HPDE6-E6E7 (cell line): Measurements from ENCODE around the gene DNAI4.
"Not testable (repeated sequence)": the region's sequence is repeated elsewhere in the genome, so short reads cannot be mapped to it uniquely, and the experiment has no call there.

Experiments
- DNase-seq: peaks from one replicate; pipeline ENCODE4 v3.0.0; 2011; ENCODE audit warnings: missing footprints; ENCODE audit errors: extremely low spot score

The DNAI4 gene

GRCh38 chr1:66929146-66929688 is 4.6 kb upstream of the DNAI4 start:
- no peak for DNase-seq

DNA sequence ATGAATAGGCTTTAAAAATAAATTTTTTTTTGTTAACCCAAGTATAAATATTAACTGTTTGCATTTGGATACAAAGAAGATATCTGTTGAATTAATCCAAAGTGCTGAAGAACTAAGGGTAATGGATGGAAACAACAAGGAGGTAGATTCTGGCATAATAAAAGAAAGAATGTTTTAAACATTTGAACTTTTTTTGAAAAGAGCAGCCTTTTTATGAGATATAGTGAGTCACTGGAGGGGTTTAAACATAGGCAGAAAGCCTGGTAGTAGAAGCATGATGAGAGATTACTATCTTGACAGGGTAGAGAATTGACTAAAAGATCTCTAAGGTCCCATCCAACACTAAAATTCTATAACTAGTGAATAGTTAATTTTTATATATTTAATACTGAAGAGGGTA is 2.9 kb upstream of the DNAI4 start:
- DNase-seq, result no peak

DNA sequence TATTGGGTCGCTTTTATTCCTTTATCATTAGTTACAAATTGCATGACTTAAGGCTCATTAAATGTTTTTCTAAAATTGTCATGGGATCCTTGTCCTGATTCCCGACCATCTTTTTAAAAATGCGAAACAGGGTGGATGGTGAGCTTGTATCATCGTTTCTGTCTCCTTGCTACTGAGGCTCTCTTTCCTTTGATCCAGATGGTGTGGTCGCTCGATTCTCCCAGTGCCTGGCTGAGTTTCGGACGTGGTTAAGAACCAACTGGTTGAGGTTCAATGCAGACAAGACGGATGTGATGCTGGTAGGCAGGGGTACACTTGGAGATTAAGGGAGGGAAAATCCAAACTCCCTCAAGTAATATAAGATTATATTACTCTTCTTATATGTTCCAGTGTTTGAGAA is 1.3 kb upstream of the DNAI4 start:
- DNase-seq, result no peak

GRCh38 chr1:66925558-66925910 is 878 bp upstream of the DNAI4 start:
- no peak for DNase-seq

DNA sequence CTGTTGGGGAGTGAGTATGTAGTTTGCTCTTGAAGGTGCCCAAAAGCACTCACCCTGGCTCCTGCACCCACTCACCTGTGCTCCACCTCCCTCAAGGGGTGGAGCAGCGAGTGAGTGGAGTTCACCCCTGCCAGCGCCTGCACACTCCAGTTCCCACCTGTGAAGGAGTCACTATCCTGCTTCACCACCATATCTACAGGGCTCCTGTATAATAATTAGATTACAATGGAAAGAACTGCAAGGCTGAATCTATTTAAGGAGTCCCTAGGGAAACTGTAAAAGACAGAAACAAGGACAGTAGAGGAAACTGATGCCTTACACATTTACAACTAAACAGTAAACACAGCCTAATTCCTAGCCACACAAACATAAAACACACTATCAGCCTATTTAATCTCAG is 4.1 kb downstream of the DNAI4 start:
- no peak for DNase-seq

DNA sequence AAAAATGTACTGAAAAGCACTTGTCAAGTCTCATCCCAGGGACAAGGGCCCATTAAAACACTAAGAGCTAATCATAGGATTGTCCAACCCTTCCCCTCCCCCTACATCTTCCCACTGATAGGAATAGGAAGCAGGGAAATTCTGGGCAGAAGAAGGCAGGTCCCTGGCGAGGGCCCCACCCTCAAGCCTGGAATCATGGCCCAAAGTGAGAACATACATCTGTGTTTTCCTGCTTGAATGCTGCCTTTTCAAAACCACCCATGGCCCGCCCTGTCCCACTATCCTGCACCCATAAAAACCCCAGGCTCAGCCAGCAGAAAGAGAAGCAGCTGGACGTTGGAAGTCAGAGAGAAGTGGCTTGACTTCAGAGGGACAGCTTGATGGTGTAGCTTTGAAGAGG is 4.8 kb downstream of the DNAI4 start:
- no peak for DNase-seq

DNA sequence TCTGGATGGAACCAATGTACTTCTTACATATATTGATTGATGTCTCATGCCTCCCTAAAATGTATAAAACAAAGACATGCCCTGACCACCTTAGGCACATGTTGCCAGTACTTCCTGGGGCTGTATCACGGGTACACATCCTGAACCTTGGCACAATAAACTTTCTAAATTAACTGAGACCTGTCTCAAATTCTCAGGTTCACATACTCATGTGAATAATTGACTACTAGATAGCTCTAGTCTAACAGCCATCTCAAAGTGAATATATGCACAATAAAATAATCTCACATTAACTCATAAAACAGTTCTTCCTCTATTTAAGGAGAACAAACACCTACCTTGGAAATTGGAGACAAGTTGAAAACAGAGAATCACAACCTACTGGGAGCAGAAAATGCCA is 5.6 kb downstream of the DNAI4 start:
- no peak for DNase-seq

GRCh38 chr1:66917476-66917875 is 7.2 kb downstream of the DNAI4 start:
- no peak for DNase-seq

GRCh38 chr1:66916320-66916719 is 8.3 kb downstream of the DNAI4 start:
- no peak for DNase-seq

DNA sequence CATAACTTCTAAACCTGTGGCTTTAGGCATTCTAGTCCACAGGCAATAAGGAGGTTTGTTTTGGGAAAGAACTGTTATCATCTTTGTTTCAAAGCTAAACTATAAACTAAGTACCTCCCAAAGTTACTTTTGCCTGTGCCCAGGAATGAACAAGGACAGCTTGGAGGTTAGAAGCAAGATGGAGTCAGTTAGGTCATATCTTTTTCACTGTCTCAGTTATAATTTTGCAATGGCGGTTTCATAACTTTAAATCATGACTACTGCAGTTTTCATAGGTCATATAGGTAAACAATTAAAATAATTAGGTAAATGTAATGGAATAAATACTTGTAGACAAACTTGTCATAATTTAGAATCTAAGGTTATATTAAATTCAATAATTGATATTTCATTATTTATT is 9.5 kb downstream of the DNAI4 start:
- not testable (repeated sequence) for DNase-seq

DNA sequence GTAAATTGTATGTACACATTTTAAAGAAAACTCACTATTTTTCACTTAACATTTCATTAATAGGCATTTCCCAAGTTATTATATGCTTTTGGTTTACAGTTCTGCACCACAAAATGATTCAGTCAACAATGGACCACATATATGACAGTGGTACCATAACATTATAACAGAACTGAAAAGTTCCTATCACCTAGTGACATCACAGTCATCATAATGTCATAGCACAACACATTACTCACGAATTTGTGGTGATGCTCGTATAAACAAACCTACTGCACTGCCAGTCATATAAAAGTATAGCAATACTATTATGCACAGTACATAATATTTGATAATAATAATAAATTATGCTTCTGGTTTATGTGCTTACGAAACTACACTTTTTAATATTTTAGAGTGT is 30.9 kb downstream of the DNAI4 start:
- DNase-seq, result no peak

DNA sequence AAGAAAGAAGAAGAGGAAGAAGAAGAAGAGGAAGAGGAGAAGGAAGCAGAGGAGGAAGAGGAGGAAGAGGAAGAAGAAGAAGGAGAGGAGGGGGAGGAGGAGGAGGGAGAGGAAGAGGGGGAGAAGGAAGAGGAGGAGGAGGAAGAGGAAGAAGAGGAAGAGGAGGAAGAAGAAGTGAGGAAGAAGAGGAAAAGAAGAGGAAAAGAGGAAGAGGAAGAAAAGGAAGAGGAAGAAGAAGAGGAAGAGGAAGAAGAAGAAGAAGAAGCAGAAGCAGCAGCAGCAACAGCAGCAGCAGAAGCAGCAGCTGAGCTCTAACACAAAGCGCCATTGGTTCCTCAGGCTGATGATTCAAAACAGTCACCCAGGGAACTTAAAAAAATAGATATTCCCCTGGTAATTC is 34.0 kb downstream of the DNAI4 start:
- DNase-seq, result no peak

GRCh38 chr1:66889030-66889429 is 35.6 kb downstream of the DNAI4 start:
- DNase-seq, result no peak

- DNase-seq, result no peak
Observed at GRCh38 chr1:66876664-66877063, 48.0 kb downstream of the DNAI4 start.

GRCh38 chr1:66873111-66873510 is 51.5 kb downstream of the DNAI4 start:
- no peak for DNase-seq

- DNase-seq, result not testable (repeated sequence)
Observed at GRCh38 chr1:66872024-66872423, 52.6 kb downstream of the DNAI4 start.

DNA sequence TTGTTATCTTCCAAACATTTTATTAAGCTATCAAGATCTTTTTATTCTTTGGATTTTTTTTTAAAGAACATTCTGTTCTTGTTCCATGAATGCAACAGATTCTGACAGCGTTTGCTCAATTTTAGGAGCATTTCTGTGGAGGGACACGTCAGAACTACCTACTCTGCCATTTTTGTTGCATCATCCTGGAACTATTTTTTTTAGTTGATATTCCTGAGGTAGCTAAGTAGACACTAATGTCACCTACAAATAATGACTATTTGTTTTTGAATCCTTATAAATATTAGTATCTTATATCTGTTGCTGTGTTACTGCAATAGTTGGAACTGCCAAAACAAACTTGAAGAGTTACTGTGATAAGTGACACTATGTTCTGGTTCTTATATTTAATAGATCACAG is 57.2 kb downstream of the DNAI4 start:
- no peak for DNase-seq

DNA sequence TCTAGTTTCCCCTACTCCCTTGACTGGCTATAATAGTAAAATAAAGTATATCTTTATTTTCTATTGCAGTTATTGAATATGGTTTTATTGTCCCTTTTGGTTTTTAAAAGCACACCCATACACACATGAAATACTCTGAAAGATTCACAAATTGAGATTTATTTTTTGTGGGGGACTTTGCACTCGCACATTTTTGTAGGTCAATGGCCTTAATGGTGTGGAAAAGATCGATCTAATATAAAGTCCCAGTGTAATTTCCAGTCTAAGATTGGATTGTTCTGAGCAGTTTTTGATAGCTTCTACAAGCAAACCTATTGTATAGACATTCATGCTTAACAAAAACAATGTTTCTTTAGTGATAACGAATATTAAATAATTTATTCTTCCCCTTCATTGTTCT is 64.1 kb downstream of the DNAI4 start:
- no peak for DNase-seq

DNA sequence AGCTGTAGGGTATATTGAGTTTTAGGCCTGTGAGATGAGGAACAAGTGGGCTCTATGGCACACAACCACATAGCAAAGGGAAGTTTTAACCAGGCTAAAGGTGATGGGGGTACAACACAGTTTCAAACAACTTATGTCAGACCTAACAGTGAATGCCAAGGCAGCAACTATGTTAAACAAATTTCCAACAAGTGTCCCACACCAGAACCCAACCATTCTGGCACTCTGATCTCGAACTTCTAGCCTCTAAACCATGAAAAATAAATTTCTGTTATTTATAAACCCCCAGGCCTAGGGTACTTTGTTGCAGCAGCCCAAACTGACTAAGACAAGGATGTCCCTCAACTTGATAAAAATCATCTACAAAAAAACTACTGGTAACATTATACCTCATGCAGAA is 71.3 kb downstream of the DNAI4 start:
- DNase-seq, result no peak

- DNase-seq, result no peak
Observed at GRCh38 chr1:66852870-66853269, 71.8 kb downstream of the DNAI4 start.

DNA sequence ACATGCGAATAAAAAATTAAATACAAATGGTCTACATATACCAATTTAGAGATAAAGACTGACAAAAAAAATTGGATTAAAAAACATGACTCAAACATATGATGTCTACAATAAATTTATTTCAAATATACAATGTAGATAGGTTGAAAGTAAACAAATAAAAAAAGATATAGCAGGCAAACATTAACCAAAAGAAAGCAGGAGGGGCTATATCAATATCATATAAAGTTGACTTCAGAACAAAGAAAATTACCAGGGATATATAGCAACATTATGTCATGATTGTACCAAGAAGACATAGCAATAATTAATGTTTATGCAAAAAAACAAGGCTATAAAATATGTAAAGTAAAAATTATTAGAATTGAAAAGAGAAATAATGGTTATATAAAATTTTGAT is 73.7 kb downstream of the DNAI4 start:
- DNase-seq, result no peak

DNA sequence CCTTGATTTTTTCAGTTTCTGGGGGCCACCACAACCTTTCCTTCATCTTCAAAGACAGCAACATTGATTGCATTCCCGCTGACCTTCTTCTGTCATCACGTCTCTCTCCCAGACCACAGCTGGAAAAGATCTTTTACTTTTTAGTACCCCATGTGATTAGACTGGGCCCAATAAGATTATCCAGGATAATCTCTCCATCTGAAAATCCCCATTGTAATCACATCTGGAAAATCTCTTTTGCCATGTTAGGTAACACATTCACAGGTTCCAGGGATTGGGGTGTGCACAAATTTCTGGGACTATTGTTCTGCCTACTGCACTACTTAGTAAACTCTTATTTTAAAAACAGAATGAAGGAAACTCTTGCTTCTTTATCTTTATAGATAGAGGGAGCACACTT is 76.5 kb downstream of the DNAI4 start:
- DNase-seq, result no peak

DNA sequence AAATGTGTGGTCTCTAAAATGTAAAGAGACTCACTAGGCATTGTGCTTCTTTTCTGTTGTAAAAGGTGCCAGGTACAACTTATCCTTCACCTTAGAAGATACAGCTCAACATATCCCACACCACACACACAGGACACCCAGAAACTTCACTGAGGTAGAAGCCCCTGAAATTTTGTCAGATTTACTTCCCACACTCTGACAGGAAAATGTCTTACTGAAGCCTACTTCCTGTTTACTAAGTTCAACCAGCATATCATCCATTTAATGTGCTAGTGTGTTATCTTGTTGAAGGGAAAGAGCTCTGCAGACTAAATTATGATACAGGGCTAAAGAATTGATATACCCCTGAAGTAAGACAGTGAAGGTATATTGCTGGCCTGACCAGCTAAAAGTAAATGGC is 83.7 kb downstream of the DNAI4 start:
- DNase-seq, result no peak

GRCh38 chr1:66834926-66835325 is 89.7 kb downstream of the DNAI4 start:
- DNase-seq, result peak; percentile 19

DNA sequence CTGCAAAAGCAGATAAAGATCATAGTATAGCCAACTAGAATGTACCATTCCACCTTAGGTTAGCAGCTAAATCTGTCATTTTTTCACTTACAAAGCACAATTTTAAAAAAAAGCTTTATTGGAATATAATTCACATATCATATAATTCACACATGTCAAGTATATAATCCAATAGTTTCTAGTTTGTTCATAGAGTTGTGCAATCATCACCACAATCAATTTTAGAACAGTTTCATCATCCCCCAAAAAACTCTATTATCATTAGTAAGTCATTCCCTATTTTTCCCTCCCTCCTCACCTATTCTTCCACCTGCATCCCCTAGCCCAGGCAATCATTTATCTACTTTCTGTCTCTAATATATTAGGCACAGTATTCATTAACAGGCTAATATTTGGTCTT is 91.5 kb downstream of the DNAI4 start:
- no peak for DNase-seq
